Fibroblast of mammary gland (primary cell): ENCODE measurements around the gene MMP13.

ENCODE experiments used
- DNase-seq: peaks from one replicate; pipeline ENCODE4 v3.0.0-alpha.2; 2010; ENCODE audit warnings: low read depth
- H3K4me3 ChIP-seq: 2 replicates; pipeline ENCODE4 v1.5.1; 2011; ENCODE audit warnings: low read depth, mild to moderate bottlenecking, low read length, moderate library complexity; ENCODE audit not compliant: control insufficient read depth
- TF ChIP-seq, protein P1 (sequence below): conservative IDR thresholded peaks from 2 replicates; pipeline ENCODE4 v1.5.1; 2011; ENCODE audit warnings: low read depth, low read length, inconsistent platforms; ENCODE audit not compliant: control insufficient read depth, insufficient read depth

Gene MMP13

GRCh38 chr11:102967497-102967896, 12.0 kb upstream of the MMP13 start:
- TF ChIP-seq, protein P1, sequence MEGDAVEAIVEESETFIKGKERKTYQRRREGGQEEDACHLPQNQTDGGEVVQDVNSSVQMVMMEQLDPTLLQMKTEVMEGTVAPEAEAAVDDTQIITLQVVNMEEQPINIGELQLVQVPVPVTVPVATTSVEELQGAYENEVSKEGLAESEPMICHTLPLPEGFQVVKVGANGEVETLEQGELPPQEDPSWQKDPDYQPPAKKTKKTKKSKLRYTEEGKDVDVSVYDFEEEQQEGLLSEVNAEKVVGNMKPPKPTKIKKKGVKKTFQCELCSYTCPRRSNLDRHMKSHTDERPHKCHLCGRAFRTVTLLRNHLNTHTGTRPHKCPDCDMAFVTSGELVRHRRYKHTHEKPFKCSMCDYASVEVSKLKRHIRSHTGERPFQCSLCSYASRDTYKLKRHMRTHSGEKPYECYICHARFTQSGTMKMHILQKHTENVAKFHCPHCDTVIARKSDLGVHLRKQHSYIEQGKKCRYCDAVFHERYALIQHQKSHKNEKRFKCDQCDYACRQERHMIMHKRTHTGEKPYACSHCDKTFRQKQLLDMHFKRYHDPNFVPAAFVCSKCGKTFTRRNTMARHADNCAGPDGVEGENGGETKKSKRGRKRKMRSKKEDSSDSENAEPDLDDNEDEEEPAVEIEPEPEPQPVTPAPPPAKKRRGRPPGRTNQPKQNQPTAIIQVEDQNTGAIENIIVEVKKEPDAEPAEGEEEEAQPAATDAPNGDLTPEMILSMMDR: no peak
- DNase-seq: peak; percentile 21
- H3K4me3 ChIP-seq: no peak overlapping the region

GRCh38 chr11:102966011-102966410, 10.5 kb upstream of the MMP13 start:
- no peak overlapping the region for H3K4me3 ChIP-seq
- TF ChIP-seq, protein P1: no peak
- peak; percentile 10 for DNase-seq

DNA sequence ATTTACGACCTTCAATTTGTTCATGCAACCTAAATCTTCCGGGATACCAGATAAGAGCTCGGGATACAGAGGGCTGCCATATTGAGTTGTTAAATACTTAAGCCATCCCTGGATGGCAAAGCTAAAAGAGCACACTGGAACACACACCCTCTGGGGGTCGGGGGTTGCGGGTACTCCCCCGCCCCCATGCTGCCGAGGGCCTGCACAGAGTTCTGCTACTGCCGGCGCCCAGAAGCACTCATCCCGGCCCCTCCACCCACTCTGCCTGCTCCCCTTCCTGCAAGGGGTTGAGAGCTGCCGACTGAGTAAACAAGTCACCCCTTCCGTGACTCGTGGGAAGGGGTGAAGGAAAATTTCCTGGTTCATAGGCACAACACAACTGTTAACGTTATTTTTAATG, 9.3 kb upstream of the MMP13 start:
- H3K4me3 ChIP-seq: no peak overlapping the region
- TF ChIP-seq, protein P1: no peak
- DNase-seq: no peak

GRCh38 chr11:102957953-102958352, 2.4 kb upstream of the MMP13 start:
- DNase-seq: no peak
- H3K4me3 ChIP-seq: no peak overlapping the region
- TF ChIP-seq, protein P1: no peak

DNA sequence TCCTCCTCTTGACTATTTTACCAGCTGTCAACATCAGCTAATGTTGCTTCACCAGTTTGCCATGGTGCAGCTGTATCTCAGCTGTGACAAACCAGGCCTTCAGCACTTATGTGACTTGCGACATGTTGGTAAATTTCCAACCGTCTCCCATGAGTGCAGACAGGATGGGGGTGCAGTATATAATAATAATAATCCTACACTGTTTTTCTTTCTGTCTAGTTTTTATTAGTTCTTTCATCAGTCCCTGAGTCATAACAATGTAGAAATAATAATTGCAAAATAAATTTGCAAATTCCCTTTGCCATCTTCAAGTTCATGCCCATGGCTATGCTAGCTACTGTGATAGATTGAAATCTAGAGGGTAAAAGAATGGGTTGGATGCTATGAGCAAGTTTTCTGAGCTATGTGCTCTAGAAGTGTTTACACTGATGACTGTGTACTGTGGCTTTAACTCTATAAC, 4.9 kb downstream of the MMP13 start:
- TF ChIP-seq, protein P1: no peak
- no peak overlapping the region for H3K4me3 ChIP-seq
- peak; percentile 60 for DNase-seq

GRCh38 chr11:102946237-102946636, 9.3 kb downstream of the MMP13 start:
- DNase-seq: no peak
- H3K4me3 ChIP-seq: no peak overlapping the region

More at GRCh38 chr11:102946237-102946636, 9.3 kb downstream of the MMP13 start:
- TF ChIP-seq, protein P1: no peak
